Prostate gland (tissue), 2 donors: ENCODE measurements around the gene IWS1. TPM values are rescaled to one million over a fixed set of nuclear protein-coding genes. Genes with fewer than 3 reads are reported as not detected.

ENCODE experiments used
- DNase-seq: peaks from one replicate; pipeline ENCODE4 v3.0.0-alpha.2; 2019; ENCODE audit warnings: low spot score
- H3K27ac ChIP-seq, 2 donors: fragments of 200-600 bp; sonication (generic); 2 replicates each; pipeline ENCODE4 v1.5.1; 2017 to 2019
- H3K27me3 ChIP-seq: fragments of 200-600 bp; sonication (generic); replicated peaks from 2 replicates; pipeline ENCODE4 v1.5.1; 2019; ENCODE audit not compliant: insufficient read depth
- H3K36me3 ChIP-seq, 2 donors: fragments of 200-600 bp; sonication (generic); 1 replicate in 1 of 2; 2 replicates in 1 of 2; pipeline versions ENCODE4 v1.5.1 to v1.8.1; 2017 to 2019
- H3K4me1 ChIP-seq: fragments of 200-600 bp; sonication (generic); replicated peaks from 2 replicates; pipeline ENCODE4 v1.5.1; 2019
- H3K4me3 ChIP-seq, 2 donors: fragments of 200-600 bp; sonication (generic); 2 replicates each; pipeline ENCODE4 v1.5.1; 2017 to 2019
- H3K9me3 ChIP-seq: fragments of 200-600 bp; sonication (generic); 2 replicates; pipeline ENCODE4 v1.5.1; 2017
- POLR2A ChIP-seq: fragments of 450-650 bp; IDR thresholded peaks from one replicate; pipeline ENCODE4 v1.6.1; 2016; ENCODE audit warnings: antibody characterized with exemption, mild to moderate bottlenecking
- POLR2AphosphoS5 ChIP-seq: sonication (generic); formaldehyde crosslinking; IDR thresholded peaks from one replicate; pipeline ENCODE4 v1.6.1; 2017; ENCODE audit warnings: antibody characterized with exemption
- WGBS: methylation state at CpG from one replicate; pipeline ENCODE4 v1.1.5; 2018; 5-methylcytosine and 5-hydroxymethylcytosine counted together
- intact Hi-C: fragments of 100-400 bp; cut with DNase I; formaldehyde crosslinking; loops from one replicate; pipeline ENCODE4 v1.14.2; 2022
- total RNA-seq, 2 donors: library from RNA; depleted of rRNA; stranded (reverse); fragments of >200 nt; gene quantifications; one replicate each; pipeline ENCODE4 v1.1.0, GENCODE V29; 2016
- TF ChIP-seq, protein P1 (sequence below), 4 experiments: fragments of 200-600 bp in 2 of 4; fragments of 450-650 bp in 2 of 4; sonication (generic) in 2 of 4; IDR thresholded peaks; 1 replicate in 3 of 4; 2 replicates in 1 of 4; pipeline ENCODE4 v1.5.1; 2016 to 2019; ENCODE audit warnings: antibody characterized with exemption in 4 of 4, mild to moderate bottlenecking in 2 of 4, moderate library complexity in 2 of 4

Gene IWS1
- total RNA-seq, 2 donors from 2014 or later: 36.6 to 42.3 TPM

DNA sequence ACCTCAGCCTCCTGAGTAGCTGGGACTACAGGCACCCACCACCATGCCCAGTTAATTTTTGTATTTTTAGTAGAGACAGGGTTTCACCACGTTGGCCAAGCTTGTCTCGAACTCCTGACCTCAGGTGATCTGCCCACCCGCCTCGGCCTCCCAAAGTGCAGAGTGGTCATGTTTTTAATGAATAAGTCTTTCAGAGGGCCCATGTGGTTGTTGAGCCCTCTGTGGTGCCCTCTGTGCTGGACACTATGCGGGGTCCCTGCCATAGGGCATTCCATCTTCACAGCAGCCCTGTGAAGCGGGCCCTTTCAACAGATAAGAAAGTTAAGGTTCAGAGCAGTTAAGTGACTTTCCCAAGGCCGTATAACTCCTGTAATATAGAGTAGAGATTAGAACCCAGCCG, 35.1 kb upstream of the IWS1 start:
- no peak for DNase-seq
- TF ChIP-seq POLR2AphosphoS5: no peak
- TF ChIP-seq, protein P1, sequence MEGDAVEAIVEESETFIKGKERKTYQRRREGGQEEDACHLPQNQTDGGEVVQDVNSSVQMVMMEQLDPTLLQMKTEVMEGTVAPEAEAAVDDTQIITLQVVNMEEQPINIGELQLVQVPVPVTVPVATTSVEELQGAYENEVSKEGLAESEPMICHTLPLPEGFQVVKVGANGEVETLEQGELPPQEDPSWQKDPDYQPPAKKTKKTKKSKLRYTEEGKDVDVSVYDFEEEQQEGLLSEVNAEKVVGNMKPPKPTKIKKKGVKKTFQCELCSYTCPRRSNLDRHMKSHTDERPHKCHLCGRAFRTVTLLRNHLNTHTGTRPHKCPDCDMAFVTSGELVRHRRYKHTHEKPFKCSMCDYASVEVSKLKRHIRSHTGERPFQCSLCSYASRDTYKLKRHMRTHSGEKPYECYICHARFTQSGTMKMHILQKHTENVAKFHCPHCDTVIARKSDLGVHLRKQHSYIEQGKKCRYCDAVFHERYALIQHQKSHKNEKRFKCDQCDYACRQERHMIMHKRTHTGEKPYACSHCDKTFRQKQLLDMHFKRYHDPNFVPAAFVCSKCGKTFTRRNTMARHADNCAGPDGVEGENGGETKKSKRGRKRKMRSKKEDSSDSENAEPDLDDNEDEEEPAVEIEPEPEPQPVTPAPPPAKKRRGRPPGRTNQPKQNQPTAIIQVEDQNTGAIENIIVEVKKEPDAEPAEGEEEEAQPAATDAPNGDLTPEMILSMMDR (IDR thresholded peaks at IDR 0.05): no peak
- TF ChIP-seq POLR2A: no peak
- intact Hi-C loops: no loop called here
- 97% methylated on average over 8 of the region's 8 CpGs for WGBS
- no peak overlapping the region for H3K27ac ChIP-seq
- H3K36me3 ChIP-seq: no peaks in the 10 kb centered on the region
- no peaks in the 10 kb centered on the region for H3K4me1 ChIP-seq
- H3K27me3 ChIP-seq: no peaks in the 10 kb centered on the region
- H3K9me3 ChIP-seq: no peaks in the 10 kb centered on the region
- no peak overlapping the region for H3K4me3 ChIP-seq

DNA sequence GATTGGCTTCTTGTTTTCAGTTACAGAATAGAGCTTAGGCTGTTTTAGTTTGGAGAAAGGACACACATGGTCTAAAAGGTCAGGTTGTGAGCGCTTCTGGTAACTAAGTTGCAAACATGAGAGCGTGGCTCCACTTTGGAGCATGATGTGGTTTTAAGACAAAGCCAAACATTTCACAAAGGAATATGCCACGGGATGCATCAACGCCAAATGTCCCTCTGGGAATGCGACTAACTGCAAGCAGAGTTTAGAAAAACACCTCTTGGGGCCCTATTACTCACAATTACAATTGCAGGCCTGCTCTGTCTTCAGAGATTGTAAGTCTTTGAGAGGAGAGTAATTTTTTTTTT, 34.6 kb upstream of the IWS1 start:
- H3K27ac ChIP-seq: no peak overlapping the region
- H3K27me3 ChIP-seq: no peaks in the 10 kb centered on the region
- intact Hi-C loops: no loop called here
- no peak overlapping the region for H3K4me3 ChIP-seq
- DNase-seq: no peak
- WGBS: 93% methylated on average over 5 of the region's 5 CpGs
- H3K9me3 ChIP-seq: no peaks in the 10 kb centered on the region
- no peaks in the 10 kb centered on the region for H3K4me1 ChIP-seq
- TF ChIP-seq POLR2AphosphoS5 (no peak), POLR2A (no peak)
- TF ChIP-seq, protein P1 (IDR thresholded peaks at IDR 0.05): no peak
- no peaks in the 10 kb centered on the region for H3K36me3 ChIP-seq

DNA sequence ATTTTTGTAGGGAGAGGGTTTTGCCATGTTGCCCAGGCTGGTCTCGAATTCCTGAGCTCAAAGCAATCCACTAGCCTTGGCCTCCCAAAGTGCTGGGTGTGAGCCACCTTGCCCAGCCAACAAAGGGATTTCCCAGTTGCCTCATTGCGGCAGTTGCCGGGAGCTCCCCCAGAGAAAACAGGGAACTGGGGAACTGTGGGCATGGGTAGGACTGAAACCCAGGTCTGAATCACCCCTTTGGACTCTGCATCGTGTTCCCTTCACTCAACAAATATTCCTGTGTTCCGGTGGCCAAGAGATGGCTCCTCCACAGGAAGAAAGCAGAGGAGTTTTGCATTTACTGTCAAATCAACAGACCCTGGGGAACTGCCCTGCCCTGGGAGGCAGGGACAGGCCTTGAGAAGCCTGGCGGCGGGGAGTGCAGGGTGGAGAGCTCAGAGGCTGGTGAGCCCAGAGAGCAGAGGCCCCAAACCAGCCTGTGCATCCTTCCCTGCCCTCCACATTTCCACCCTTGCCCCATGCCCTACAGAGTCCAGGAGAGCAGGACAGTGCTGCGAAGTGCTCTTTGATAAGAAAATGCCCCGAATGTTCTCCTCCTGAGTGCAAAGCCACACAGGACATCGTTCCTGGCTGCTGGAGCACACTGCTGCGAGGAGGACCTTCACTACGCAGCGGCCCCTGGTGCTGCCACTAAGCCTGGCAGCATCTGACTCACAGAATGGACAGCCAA, 34.1 kb upstream of the IWS1 start:
- H3K27me3 ChIP-seq: no peaks in the 10 kb centered on the region
- no peak for DNase-seq
- H3K4me1 ChIP-seq: no peaks in the 10 kb centered on the region
- no peak for TF ChIP-seq POLR2AphosphoS5
- TF ChIP-seq, protein P1 (IDR thresholded peaks at IDR 0.05): no peak
- TF ChIP-seq POLR2A: no peak
- H3K36me3 ChIP-seq: no peaks in the 10 kb centered on the region
- H3K4me3 ChIP-seq: no peak overlapping the region
- 70% methylated on average over 13 of the region's 13 CpGs for WGBS
- no peaks in the 10 kb centered on the region for H3K9me3 ChIP-seq
- H3K27ac ChIP-seq: no peak overlapping the region
- intact Hi-C loops: no loop called here

DNA sequence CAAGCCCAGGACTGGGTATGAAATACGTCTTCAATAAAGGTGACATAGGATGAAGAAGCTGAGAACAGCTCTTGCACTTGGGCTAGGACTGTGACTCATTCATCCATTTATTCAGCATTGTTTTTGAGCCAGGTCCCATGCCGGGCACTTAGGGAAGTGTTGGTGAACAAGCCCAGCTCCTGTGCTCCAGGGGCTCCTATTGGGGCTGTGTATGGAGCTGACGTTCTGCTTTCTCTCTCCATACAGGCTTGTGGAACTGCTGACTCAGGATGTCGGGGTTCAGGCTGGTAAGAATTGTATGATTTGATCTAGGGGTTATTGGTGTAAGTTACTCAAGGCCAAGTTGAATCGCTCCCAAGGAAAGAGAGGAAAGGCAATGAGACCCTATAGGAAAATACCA, 33.2 kb upstream of the IWS1 start:
- H3K27me3 ChIP-seq: no peaks in the 10 kb centered on the region
- H3K27ac ChIP-seq: no peak overlapping the region
- DNase-seq: no peak
- no peaks in the 10 kb centered on the region for H3K4me1 ChIP-seq
- no peaks in the 10 kb centered on the region for H3K36me3 ChIP-seq
- no peak overlapping the region for H3K4me3 ChIP-seq
- no peaks in the 10 kb centered on the region for H3K9me3 ChIP-seq
- intact Hi-C loops: no loop called here
- WGBS: 81% methylated on average over 5 of the region's 5 CpGs
- TF ChIP-seq, protein P1 (IDR thresholded peaks at IDR 0.05): no peak
- TF ChIP-seq POLR2AphosphoS5 (no peak), POLR2A (no peak)

DNA sequence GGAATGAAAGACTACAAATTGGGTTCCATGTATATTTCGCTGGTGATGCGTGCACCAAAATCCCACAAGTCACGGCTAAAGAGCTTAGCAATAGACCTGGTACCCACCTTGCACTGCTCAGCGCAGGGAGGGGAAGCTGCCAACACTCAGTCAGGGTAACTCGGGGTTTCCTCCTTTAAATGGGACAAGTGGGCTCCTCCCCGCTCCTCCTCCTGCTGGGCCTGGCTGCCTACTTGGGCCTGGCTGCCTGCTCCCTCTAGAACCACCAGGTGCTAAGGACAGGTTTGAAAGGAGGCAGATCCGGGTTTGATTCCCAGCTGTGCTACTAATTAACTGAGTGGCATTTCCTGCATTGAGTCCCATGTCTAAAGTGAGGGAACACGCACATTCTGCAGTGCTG, 32.6 kb upstream of the IWS1 start:
- TF ChIP-seq, protein P1 (IDR thresholded peaks at IDR 0.05): no peak
- TF ChIP-seq POLR2A: no peak
- no peak for TF ChIP-seq POLR2AphosphoS5
- 79% methylated on average over 8 of the region's 8 CpGs for WGBS
- no peaks in the 10 kb centered on the region for H3K4me1 ChIP-seq
- no peak overlapping the region for H3K4me3 ChIP-seq
- no peaks in the 10 kb centered on the region for H3K27me3 ChIP-seq
- H3K27ac ChIP-seq: no peak overlapping the region
- no peaks in the 10 kb centered on the region for H3K36me3 ChIP-seq
- intact Hi-C loops: no loop called here
- DNase-seq: no peak
- no peaks in the 10 kb centered on the region for H3K9me3 ChIP-seq
